HG03354 (cell line): ENCODE measurements around the gene SNED1.

ENCODE experiments used
- ATAC-seq: cut with Tn5 transposase; IDR thresholded peaks from one replicate; pipeline ENCODE4 v1.9.1; 2021; ENCODE audit warnings: mild to moderate bottlenecking; ENCODE audit not compliant: unreplicated experiment, poor library complexity, severe bottlenecking

Gene SNED1

DNA sequence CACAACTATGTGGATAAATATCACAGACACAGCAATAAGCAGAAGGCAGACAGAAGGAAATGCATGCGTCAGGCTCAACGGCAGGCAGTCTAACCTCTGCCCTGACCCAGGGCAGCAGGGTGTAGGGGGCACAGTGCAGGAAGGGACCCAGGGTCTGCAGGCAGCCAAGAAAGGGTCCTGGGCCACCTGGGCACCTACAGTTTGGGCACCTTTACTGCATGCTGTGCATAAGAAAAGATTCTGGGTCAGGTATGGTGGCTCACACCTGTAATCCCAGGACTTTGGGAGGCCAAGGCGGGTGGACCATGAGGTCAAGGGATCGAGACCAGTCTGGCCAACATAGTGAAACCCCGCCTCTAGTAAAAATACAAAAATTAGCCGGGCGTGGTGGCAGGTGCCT, 133.1 kb downstream of the SNED1 start:
- ATAC-seq, result no peak

- ATAC-seq, result no peak
Observed at GRCh38 chr2:241132538-241133435, 134.4 kb downstream of the SNED1 start.

DNA sequence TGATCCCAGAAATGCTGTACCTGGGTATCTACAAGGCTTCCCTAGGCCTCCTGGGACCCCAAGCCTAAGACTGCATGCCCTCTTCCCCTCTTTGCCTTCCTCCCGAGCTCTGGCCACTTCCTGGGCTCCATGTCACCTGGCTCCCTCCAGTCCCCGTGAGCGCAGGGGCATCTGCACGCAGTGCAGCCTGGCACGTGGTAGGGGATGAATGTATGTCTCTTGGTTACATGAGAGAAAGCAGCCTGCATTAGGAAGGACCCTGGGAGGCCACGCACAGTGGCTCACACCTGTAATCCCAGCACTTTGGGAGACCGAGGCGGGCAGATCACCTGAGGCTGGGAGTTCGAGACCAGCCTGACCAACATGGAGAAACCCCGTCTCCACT, 135.0 kb downstream of the SNED1 start:
- ATAC-seq, result no peak

- ATAC-seq, result no peak
Observed at GRCh38 chr2:241134711-241135110, 136.3 kb downstream of the SNED1 start.

- no peak for ATAC-seq
Observed at GRCh38 chr2:241135737-241136136, 137.3 kb downstream of the SNED1 start.

GRCh38 chr2:241136191-241136590, 137.8 kb downstream of the SNED1 start:
- ATAC-seq, result no peak

GRCh38 chr2:241136661-241137260, 138.3 kb downstream of the SNED1 start:
- ATAC-seq, result no peak

- ATAC-seq, result no peak
Observed at GRCh38 chr2:241137276-241138190, 139.1 kb downstream of the SNED1 start.

DNA sequence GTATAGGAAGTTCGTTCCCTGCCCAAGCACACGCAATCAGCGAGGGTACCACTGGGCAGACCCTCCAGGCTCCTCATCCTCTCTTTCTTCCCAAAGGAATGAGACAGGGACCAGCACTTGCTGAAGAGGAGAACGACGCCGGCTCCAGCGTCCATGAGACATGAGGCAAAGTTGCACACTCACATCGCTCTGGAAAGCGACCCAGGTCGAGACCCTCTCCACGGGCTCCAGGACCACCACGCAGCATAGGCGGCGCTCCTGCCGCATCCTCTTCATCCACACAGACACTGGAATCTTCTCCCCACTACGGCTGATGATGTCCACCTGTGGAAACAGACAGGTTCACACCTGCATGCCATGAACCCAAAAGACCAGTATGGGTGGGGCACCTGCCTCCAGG, 140.1 kb downstream of the SNED1 start:
- no peak for ATAC-seq

DNA sequence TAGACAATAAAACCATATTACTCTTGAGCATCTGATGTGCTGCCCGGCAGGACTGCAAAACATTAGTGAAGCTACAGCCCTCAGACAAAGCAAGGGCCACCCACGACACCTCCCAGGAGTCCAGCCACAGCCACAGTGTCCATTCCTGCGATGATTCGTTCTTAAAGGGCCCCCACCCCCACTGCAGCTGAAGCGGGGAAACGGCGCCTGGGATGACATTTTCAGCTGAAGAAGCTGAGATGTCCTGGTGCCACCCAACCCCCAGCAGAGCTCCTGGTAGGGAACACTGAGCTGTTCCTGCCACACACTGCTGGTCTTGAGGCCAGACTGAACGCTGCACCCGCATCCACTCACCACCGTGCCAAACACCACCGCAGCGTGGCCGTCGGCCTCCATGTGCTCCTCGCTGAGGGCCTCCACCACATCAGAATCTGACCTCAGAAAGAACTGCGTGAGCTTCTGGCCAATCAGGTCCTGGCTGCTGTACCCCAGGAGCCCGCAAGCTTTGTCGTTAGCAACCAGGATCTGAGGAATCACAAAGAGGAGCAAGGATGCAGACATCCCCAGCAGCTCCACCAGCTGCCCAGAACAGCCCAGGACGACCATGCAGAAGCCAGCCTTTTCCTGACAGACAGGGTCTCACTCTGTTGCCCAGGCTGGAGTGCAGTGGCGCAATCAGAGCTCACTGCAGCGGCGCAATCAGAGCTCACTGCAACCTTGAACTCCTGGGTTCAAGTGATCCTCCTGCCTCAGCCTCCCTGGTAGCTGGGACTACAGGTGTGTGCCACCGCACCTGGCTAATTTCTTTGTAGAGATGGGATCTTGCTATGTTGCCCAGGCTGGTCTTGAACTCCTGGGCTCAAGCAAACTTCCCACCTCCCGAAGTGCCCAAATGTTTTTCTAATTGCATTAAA, 141.4 kb downstream of the SNED1 start:
- ATAC-seq, result no peak

- no peak for ATAC-seq
Observed at GRCh38 chr2:241140445-241140840, 142.0 kb downstream of the SNED1 start.

GRCh38 chr2:241141214-241141770, 142.9 kb downstream of the SNED1 start:
- ATAC-seq, result no peak

- no peak for ATAC-seq
Observed at GRCh38 chr2:241142063-241142462, 143.6 kb downstream of the SNED1 start.

GRCh38 chr2:241142593-241142992, 144.2 kb downstream of the SNED1 start:
- ATAC-seq, result no peak
